HepG2 (cell line): ENCODE data around the gene ARHGAP26. TPM values are rescaled to one million over a fixed set of nuclear protein-coding genes. Genes with fewer than 3 reads are reported as not detected.

Source experiments
- ATAC-seq: fragments of 200-7000 bp; cut with Tn5 transposase; 3 replicates; pipeline ENCODE4 v1.9.1; 2020; ENCODE audit warnings: mild to moderate bottlenecking, moderate library complexity
- BruUV-seq: library from RNA; stranded (reverse); fragments of 400-500 nt; replicated peaks from 2 replicates; lab custom pipeline; 2021; lab: Mats Ljungman, UMichigan
- CTCF ChIA-PET: fragments of 300-600 bp; formaldehyde crosslinking; extraction: SDS; loops from one replicate; lab custom pipeline; 2021; ENCODE audit warnings: low total read pairs, inconsistent platforms, low intra/inter-chr PET ratio; lab: Yijun Ruan, JAX
- POLR2A ChIA-PET: fragments of 350-600 bp; sonication (Branson Sonifier 250); formaldehyde crosslinking; loops from one replicate; lab custom pipeline; 2020; ENCODE audit warnings: antibody characterized with exemption, inconsistent platforms; lab: Yijun Ruan, JAX
- DNase-seq: peaks from one replicate; pipeline ENCODE4 v3.0.0-alpha.2; 2015; ENCODE audit warnings: low spot score
- FAIRE-seq: peaks from 3 replicates; lab custom pipeline; 2011; peaks lifted over from hg19 to GRCh38; lab: Jason Lieb, UNC
- H2AFZ ChIP-seq: one replicate; pipeline ENCODE4 v1.6.1; 2011; ENCODE audit warnings: low read length, inconsistent platforms
- H3K27ac ChIP-seq: fragments of 300-600 bp; 3 replicates; pipeline ENCODE4 v1.8.0; 2011; ENCODE audit warnings: mixed run types, mild to moderate bottlenecking, mixed read lengths, low read length, inconsistent platforms; ENCODE audit not compliant: insufficient read depth; ENCODE audit errors: extremely low read length
- H3K27me3 ChIP-seq, 2 experiments: fragments of 200-600 bp in 1 of 2; 2 replicates in 1 of 2; 3 replicates in 1 of 2; pipeline versions ENCODE4 v1.6.0 to v1.8.0; 2011; ENCODE audit warnings: low read length in 2 of 2, mild to moderate bottlenecking in 2 of 2, moderate library complexity in 2 of 2, inconsistent platforms in 1 of 2; ENCODE audit not compliant: insufficient read depth in 2 of 2, control insufficient read depth in 1 of 2
- H3K36me3 ChIP-seq, 2 experiments: fragments of 200-600 bp in 1 of 2; replicated peaks in 1 of 2; 2 replicates in 1 of 2; 3 replicates in 1 of 2; pipeline versions ENCODE4 v1.5.1 to v1.8.0; 2011; ENCODE audit warnings: low read length in 2 of 2, inconsistent platforms in 1 of 2; ENCODE audit not compliant: insufficient read depth in 2 of 2, control insufficient read depth in 1 of 2
- H3K4me1 ChIP-seq: 2 replicates; pipeline ENCODE4 v1.5.1; 2012; ENCODE audit warnings: low read length, inconsistent platforms; ENCODE audit not compliant: insufficient read depth
- H3K4me2 ChIP-seq: 2 replicates; pipeline ENCODE4 v1.6.0; 2011; ENCODE audit warnings: low read depth, low read length, inconsistent platforms
- H3K4me3 ChIP-seq, 3 experiments: fragments of 200-600 bp in 1 of 3; sonication (generic), shearing (Covaris generic) in 1 of 3; replicated peaks in 1 of 3; 2 replicates each; pipeline ENCODE4 v1.5.1; 2011 to 2016; ENCODE audit warnings: low read length in 3 of 3, inconsistent platforms in 2 of 3, low read depth in 2 of 3, mild to moderate bottlenecking in 2 of 3, control low read depth in 1 of 3, mixed read lengths in 1 of 3; ENCODE audit not compliant: insufficient read depth in 1 of 3
- H3K79me2 ChIP-seq: one replicate; pipeline ENCODE4 v1.6.1; 2011; ENCODE audit warnings: low read length, inconsistent platforms; ENCODE audit not compliant: insufficient read depth
- H3K9ac ChIP-seq: 2 replicates; pipeline ENCODE4 v1.6.0; 2011; ENCODE audit warnings: mild to moderate bottlenecking, low read depth, low read length, inconsistent platforms; ENCODE audit not compliant: insufficient read depth
- H3K9me3 ChIP-seq: 2 replicates; pipeline ENCODE4 v1.5.1; 2012; ENCODE audit warnings: mild to moderate bottlenecking, low read length
- H4K20me1 ChIP-seq: 2 replicates; pipeline ENCODE4 v1.6.0; 2011; ENCODE audit warnings: inconsistent platforms, mild to moderate bottlenecking, low read length, moderate library complexity; ENCODE audit not compliant: insufficient read depth
- BHLHE40 ChIP-seq: IDR thresholded peaks from 2 replicates; pipeline ENCODE4 v1.6.1; 2011; ENCODE audit warnings: low read length, improper control_type of control experiment
- DRAP1 ChIP-seq: IDR thresholded peaks from 2 replicates; pipeline ENCODE4 v1.6.1; 2016; ENCODE audit warnings: missing genetic modification reagents, missing compliant biosample characterization
- ELF1 ChIP-seq: sonication (generic); formaldehyde crosslinking; IDR thresholded peaks from 2 replicates; pipeline ENCODE4 v1.4.0; 2020; ENCODE audit warnings: missing genetic modification reagents
- GTF2F1 ChIP-seq: fragments of 150-350 bp; IDR thresholded peaks from 2 replicates; pipeline ENCODE4 v1.6.1; 2014; ENCODE audit warnings: low read length
- MNT ChIP-seq: fragments of 450-650 bp; IDR thresholded peaks from 2 replicates; pipeline ENCODE4 v1.6.1; 2016
- NFYC ChIP-seq: IDR thresholded peaks from 2 replicates; pipeline ENCODE4 v1.6.1; 2016; ENCODE audit warnings: missing genetic modification reagents, missing compliant biosample characterization
- ZEB1 ChIP-seq: IDR thresholded peaks from 2 replicates; pipeline ENCODE4 v1.6.1; 2012; ENCODE audit warnings: mild to moderate bottlenecking, low read depth, inconsistent platforms; ENCODE audit not compliant: insufficient replicate concordance
- ZFY ChIP-seq: sonication (generic); formaldehyde crosslinking; IDR thresholded peaks from 2 replicates; pipeline ENCODE4 v1.4.0; 2020; ENCODE audit warnings: missing genetic modification reagents
- ZHX1 ChIP-seq: sonication (generic); formaldehyde crosslinking; IDR thresholded peaks from 2 replicates; pipeline ENCODE4 v1.8.1; 2022; ENCODE audit warnings: low read depth, mild to moderate bottlenecking, missing genetic modification reagents
- ZNF276 ChIP-seq: sonication (generic); formaldehyde crosslinking; IDR thresholded peaks from 2 replicates; pipeline ENCODE4 v1.4.0; 2020; ENCODE audit warnings: mild to moderate bottlenecking, low read depth, missing genetic modification reagents
- ZNF280B ChIP-seq: sonication (generic); formaldehyde crosslinking; IDR thresholded peaks from 2 replicates; pipeline ENCODE4 v1.5.0; 2020; ENCODE audit warnings: missing genetic modification reagents, mild to moderate bottlenecking, borderline replicate concordance
- ZNF547 ChIP-seq: sonication (generic); formaldehyde crosslinking; IDR thresholded peaks from 2 replicates; pipeline ENCODE4 v1.5.1; 2020; ENCODE audit warnings: mild to moderate bottlenecking, missing genetic modification reagents
- ZNF556 ChIP-seq: sonication (generic); formaldehyde crosslinking; IDR thresholded peaks from 2 replicates; pipeline ENCODE4 v1.4.0; 2020; ENCODE audit warnings: mild to moderate bottlenecking, missing genetic modification reagents, borderline replicate concordance
- ZNF850 ChIP-seq: sonication (generic); formaldehyde crosslinking; conservative IDR thresholded peaks from 2 replicates; pipeline ENCODE4 v1.9.0; 2021; ENCODE audit warnings: mild to moderate bottlenecking, missing genetic modification reagents
- ZZZ3 ChIP-seq: sonication (generic); formaldehyde crosslinking; IDR thresholded peaks from 2 replicates; pipeline ENCODE4 v1.4.0; 2020; ENCODE audit warnings: missing genetic modification reagents, mild to moderate bottlenecking, borderline replicate concordance
- WGBS: methylation state at CpG from one replicate; pipeline ENCODE4 v1.1.6; 2017; ENCODE audit warnings: low lambda C conversion rate; 5-methylcytosine and 5-hydroxymethylcytosine counted together
- in situ Hi-C: cut with HindIII; loops from 2 replicates; pipeline ENCODE4 v1.10.0; 2017; ENCODE audit warnings: low pct_unique_long_range_greater_than_20kb; ENCODE audit not compliant: extremely low pct_ligation_motif_present
- intact Hi-C: fragments of 100-400 bp; cut with micrococcal nuclease; formaldehyde crosslinking; loops from one replicate; pipeline ENCODE4 v1.10.0; 2022; ENCODE audit not compliant: unreplicated experiment
- polyA plus RNA-seq, 8 experiments: library from polyadenylated mRNA; depleted of rRNA in 3 of 8; stranded (reverse) in 7 of 8; unstranded in 1 of 8; fragments of >200 nt; fragmentation: Illumina TruSeq in 4 of 8; extraction: Trizol in 4 of 8; gene quantifications; 2 replicates each; pipeline versions ENCODE4 v1.2.1 to v1.2.3, GENCODE V29; 2011 to 2016; ENCODE audit warnings: low read depth in 4 of 8, missing spikeins in 1 of 8, mixed read lengths in 1 of 8; ENCODE audit not compliant: insufficient read depth in 1 of 8
- total RNA-seq, 5 experiments: library from RNA; depleted of rRNA; stranded (reverse); fragments of >200 nt; fragmentation: Illumina TruSeq; extraction: Trizol; gene quantifications; 2 replicates each; pipeline ENCODE4 v1.2.3, GENCODE V29; 2016; ENCODE audit warnings: low read depth in 1 of 5

The ARHGAP26 gene
- total and polyA plus RNA-seq, 2 of the 13 experiments (the other 11 are each of a cell fraction or from before 2014, with no cell fraction given), result 9.6 to 18.2 TPM

GRCh38 chr5:142847898-142848790, 78.0 kb downstream of the ARHGAP26 start (continued):
- TF ChIP-seq ZNF850, result no peak
- TF ChIP-seq ZZZ3 (CRISPR knock-in tag), result no peak
- TF ChIP-seq BHLHE40, result no peak
- no peak for TF ChIP-seq GTF2F1
- TF ChIP-seq ZNF556 (CRISPR knock-in tag), result no peak
- TF ChIP-seq ZNF276 (CRISPR knock-in tag), result no peak

- Histone ChIP-seq H3K9ac (no peak overlapping the region), H3K4me3 (no peak overlapping the region), H3K36me3 (no peaks in the 10 kb centered on the region), H3K79me2 (peaks cover 52% of the 10 kb centered on the region), H4K20me1 (no peaks in the 10 kb centered on the region), H3K27me3 (no peaks in the 10 kb centered on the region), H3K4me2 (no peak overlapping the region), H2AFZ (no peak overlapping the region), H3K9me3 (no peaks in the 10 kb centered on the region), H3K27ac (no peak overlapping the region), H3K4me1 (peaks cover 42% of the 10 kb centered on the region)
- 88% methylated on average over 3 of the region's 3 CpGs for WGBS
- POLR2A ChIA-PET, result no interaction called here
- intact Hi-C loops (no loop called here), in situ Hi-C loops (no loop called here)
- ATAC-seq, result no peak
- BruUV-seq, result no TSS peak
- DNase-seq, result no peak
- no peak for FAIRE-seq
- CTCF ChIA-PET, result no interaction called here
- TF ChIP-seq ZHX1 (CRISPR knock-in tag) (no peak), NFYC (CRISPR knock-in tag) (no peak), ZFY (CRISPR knock-in tag) (no peak), ZNF280B (no peak), DRAP1 (CRISPR knock-in tag) (no peak), ZNF547 (CRISPR knock-in tag) (no peak), ELF1 (CRISPR knock-in tag) (no peak), ZEB1 (no peak), MNT (no peak)
Measured at GRCh38 chr5:142849466-142849865, 79.3 kb downstream of the ARHGAP26 start.
